ENCODE results near the gene CDHR2.

GRCh38 chr5:176533390-176533789 lies 15.8 kb upstream of the CDHR2 start:
- TF ChIP-seq MYC (IDR thresholded peaks at IDR 0.05; ENCODE audit: low read depth, low read length), result no peak
- TF ChIP-seq CTCF (IDR thresholded peaks at IDR 0.05; ENCODE audit: extremely low read depth in 1 of 2, insufficient read depth in 1 of 2, low read depth in 1 of 2, low read length in 2 of 2), result no peak
- no peak for TF ChIP-seq POLR2A (IDR thresholded peaks at IDR 0.05; ENCODE audit: low read depth, low read length)
- no peak for TF ChIP-seq GATA2 (IDR thresholded peaks at IDR 0.05; ENCODE audit: insufficient read depth, insufficient read length, low read depth, low read length)
- no peak for TF ChIP-seq EZH2 (IDR thresholded peaks at IDR 0.05; ENCODE audit: borderline replicate concordance, low read depth, low read length, severe bottlenecking)

Data from endothelial cell of umbilical vein (primary cell).